GM21576 (cell line): Measurements from ENCODE around the gene PLCL1.

Source experiments
- ATAC-seq: cut with Tn5 transposase; IDR thresholded peaks from one replicate; pipeline ENCODE4 v1.9.1; 2021; ENCODE audit warnings: mild to moderate bottlenecking, moderate library complexity; ENCODE audit not compliant: unreplicated experiment

PLCL1 gene

GRCh38 chr2:197924483-197924882 is 120.1 kb downstream of the PLCL1 start:
- ATAC-seq = no peak

GRCh38 chr2:197925204-197925603 is 120.8 kb downstream of the PLCL1 start:
- ATAC-seq = no peak

- ATAC-seq = no peak
These were observed 121.6 kb downstream of the PLCL1 start for GRCh38 chr2:197925976-197926375.

GRCh38 chr2:197926673-197927072 is 122.3 kb downstream of the PLCL1 start:
- ATAC-seq = no peak

GRCh38 chr2:197927994-197928393 is 123.6 kb downstream of the PLCL1 start:
- no peak for ATAC-seq

GRCh38 chr2:197929008-197929885 is 124.9 kb downstream of the PLCL1 start:
- no peak for ATAC-seq

GRCh38 chr2:197929886-197930227 is 125.5 kb downstream of the PLCL1 start:
- no peak for ATAC-seq

- no peak for ATAC-seq
These were observed 126.3 kb downstream of the PLCL1 start for GRCh38 chr2:197930570-197931278.

- ATAC-seq = no peak
These were observed 127.4 kb downstream of the PLCL1 start for GRCh38 chr2:197931661-197932312.

GRCh38 chr2:197932374-197932773 is 128.0 kb downstream of the PLCL1 start:
- no peak for ATAC-seq

GRCh38 chr2:197934261-197934933 is 130.0 kb downstream of the PLCL1 start:
- ATAC-seq = no peak

- ATAC-seq = no peak
These were observed 130.5 kb downstream of the PLCL1 start for GRCh38 chr2:197934934-197935289.

GRCh38 chr2:197937814-197938213 is 133.4 kb downstream of the PLCL1 start:
- no peak for ATAC-seq

- no peak for ATAC-seq
These were observed 134.2 kb downstream of the PLCL1 start for GRCh38 chr2:197938555-197938954.

- ATAC-seq = no peak
These were observed 135.4 kb downstream of the PLCL1 start for GRCh38 chr2:197939787-197940186.

GRCh38 chr2:197940382-197940781 is 136.0 kb downstream of the PLCL1 start:
- no peak for ATAC-seq

GRCh38 chr2:197941715-197942114 is 137.3 kb downstream of the PLCL1 start:
- no peak for ATAC-seq

GRCh38 chr2:197943731-197944130 is 139.3 kb downstream of the PLCL1 start:
- no peak for ATAC-seq

- ATAC-seq = no peak
These were observed 140.2 kb downstream of the PLCL1 start for GRCh38 chr2:197944416-197945096.

- no peak for ATAC-seq
These were observed 142.2 kb downstream of the PLCL1 start for GRCh38 chr2:197946562-197946961.
